Measurements from ENCODE around the gene TDRD1.

DNA sequence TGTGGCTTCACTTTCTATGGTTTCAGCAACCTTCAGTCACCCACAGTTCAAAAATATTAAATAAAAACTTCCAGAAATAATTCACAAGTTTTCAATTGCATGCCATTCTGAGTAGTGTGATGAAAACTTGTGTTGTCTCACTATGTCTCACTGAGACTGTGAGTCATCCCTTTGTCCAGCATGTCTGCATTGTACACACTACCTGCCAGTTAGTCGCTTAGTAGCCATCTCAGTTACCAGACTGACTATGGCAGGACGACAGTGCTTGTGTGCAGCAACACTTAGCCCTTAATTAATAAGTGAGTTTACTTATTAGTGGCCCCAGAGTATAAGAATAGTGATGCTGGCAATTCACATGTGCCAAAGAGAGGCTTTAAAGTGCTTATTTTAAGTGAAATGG, 27.7 kb upstream of the TDRD1 start:
- TF ChIP-seq, protein P1, sequence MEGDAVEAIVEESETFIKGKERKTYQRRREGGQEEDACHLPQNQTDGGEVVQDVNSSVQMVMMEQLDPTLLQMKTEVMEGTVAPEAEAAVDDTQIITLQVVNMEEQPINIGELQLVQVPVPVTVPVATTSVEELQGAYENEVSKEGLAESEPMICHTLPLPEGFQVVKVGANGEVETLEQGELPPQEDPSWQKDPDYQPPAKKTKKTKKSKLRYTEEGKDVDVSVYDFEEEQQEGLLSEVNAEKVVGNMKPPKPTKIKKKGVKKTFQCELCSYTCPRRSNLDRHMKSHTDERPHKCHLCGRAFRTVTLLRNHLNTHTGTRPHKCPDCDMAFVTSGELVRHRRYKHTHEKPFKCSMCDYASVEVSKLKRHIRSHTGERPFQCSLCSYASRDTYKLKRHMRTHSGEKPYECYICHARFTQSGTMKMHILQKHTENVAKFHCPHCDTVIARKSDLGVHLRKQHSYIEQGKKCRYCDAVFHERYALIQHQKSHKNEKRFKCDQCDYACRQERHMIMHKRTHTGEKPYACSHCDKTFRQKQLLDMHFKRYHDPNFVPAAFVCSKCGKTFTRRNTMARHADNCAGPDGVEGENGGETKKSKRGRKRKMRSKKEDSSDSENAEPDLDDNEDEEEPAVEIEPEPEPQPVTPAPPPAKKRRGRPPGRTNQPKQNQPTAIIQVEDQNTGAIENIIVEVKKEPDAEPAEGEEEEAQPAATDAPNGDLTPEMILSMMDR (IDR thresholded peaks at IDR 0.05; ENCODE audit: low read depth, low read length, poor library complexity, severe bottlenecking), result no peak
- TF ChIP-seq EZH2phosphoT487 (IDR thresholded peaks at IDR 0.05; ENCODE audit: borderline replicate concordance, low read length), result no peak
